22Rv1 (cell line): ENCODE data around the gene DDX5.

Source experiments
- CTCF ChIP-seq: fragments of 450-650 bp; IDR thresholded peaks from 2 replicates; pipeline ENCODE4 v1.5.1; 2017; ENCODE audit warnings: mild to moderate bottlenecking
- ZFX ChIP-seq: fragments of 450-650 bp; IDR thresholded peaks from 2 replicates; pipeline ENCODE4 v1.6.1; 2017; ENCODE audit warnings: antibody characterized with exemption, borderline replicate concordance

- no peak for TF ChIP-seq CTCF
- TF ChIP-seq ZFX, result no peak
Measured at GRCh38 chr17:64503821-64504768, 2.0 kb downstream of the DDX5 start.
